Stimulated activated CD8-positive, alpha-beta memory T cell treated with anti-CD3 and anti-CD28 coated beads, Interleukin-12 subunit alpha, Interleukin-12 subunit beta, amount 100 ng/mL, for 24 hours (primary cell): ENCODE data around the gene SYTL4.
"Not testable (repeated sequence)": the region's sequence is repeated elsewhere in the genome, so short reads cannot be mapped to it uniquely, and the experiment has no call there.

ENCODE experiments used
- DNase-seq: peaks from one replicate; pipeline ENCODE4 v3.0.0-alpha.2; 2020; ENCODE audit errors: extremely low read depth

The SYTL4 gene

GRCh38 chrX:100731441-100732281 is at the start of gene SYTL4:
SYTL4 (minus strand) TSS chrX:100732121; CDS start chrX:100702037, 30,084 bp downstream.
- no peak for DNase-seq

GRCh38 chrX:100769439-100769838 is 37.5 kb upstream of the SYTL4 start:
- not testable (repeated sequence) for DNase-seq

- DNase-seq = peak; percentile 39
Measured at GRCh38 chrX:100768679-100769338, 36.9 kb upstream of the SYTL4 start.

- DNase-seq = no peak
Measured at GRCh38 chrX:100750883-100751282, 19.0 kb upstream of the SYTL4 start.

GRCh38 chrX:100748108-100748507 is 16.2 kb upstream of the SYTL4 start:
- DNase-seq = no peak

GRCh38 chrX:100747703-100748102 is 15.8 kb upstream of the SYTL4 start:
- DNase-seq = no peak

- DNase-seq = no peak
Measured at GRCh38 chrX:100747090-100747489, 15.2 kb upstream of the SYTL4 start.

- DNase-seq = no peak
Measured at GRCh38 chrX:100745806-100746537, 14.1 kb upstream of the SYTL4 start.

- no peak for DNase-seq
Measured at GRCh38 chrX:100745205-100745604, 13.3 kb upstream of the SYTL4 start.

- no peak for DNase-seq
Measured at GRCh38 chrX:100743009-100743607, 11.2 kb upstream of the SYTL4 start.

GRCh38 chrX:100724006-100724405 is 7.9 kb downstream of the SYTL4 start:
- not testable (repeated sequence) for DNase-seq

- no peak for DNase-seq
Measured at GRCh38 chrX:100721328-100721727, 10.6 kb downstream of the SYTL4 start.

GRCh38 chrX:100720301-100720700 is 11.6 kb downstream of the SYTL4 start:
- DNase-seq = no peak

GRCh38 chrX:100719139-100719538 is 12.8 kb downstream of the SYTL4 start:
- no peak for DNase-seq

- DNase-seq = no peak
Measured at GRCh38 chrX:100717363-100717762, 14.6 kb downstream of the SYTL4 start.

- no peak for DNase-seq
Measured at GRCh38 chrX:100710816-100711215, 21.1 kb downstream of the SYTL4 start.

GRCh38 chrX:100704581-100705203 is 27.2 kb downstream of the SYTL4 start:
- DNase-seq = no peak

- DNase-seq = no peak
Measured at GRCh38 chrX:100700809-100701208, 31.1 kb downstream of the SYTL4 start.

GRCh38 chrX:100698551-100698950 is 33.4 kb downstream of the SYTL4 start:
- DNase-seq = no peak

GRCh38 chrX:100696699-100697351 is 35.1 kb downstream of the SYTL4 start:
- DNase-seq = no peak

GRCh38 chrX:100695991-100696390 is 35.9 kb downstream of the SYTL4 start:
- no peak for DNase-seq
